ENCODE data around the gene KIAA0232.
"Not testable (repeated sequence)": the region's sequence is repeated elsewhere in the genome, so short reads cannot be mapped to it uniquely, and the experiment has no call there.

Gene KIAA0232

GRCh38 chr4:6885953-6886557, 103.5 kb downstream of the KIAA0232 start:
- DNase-seq (ENCODE audit: low read depth in 2 of 2) = no peak

DNA sequence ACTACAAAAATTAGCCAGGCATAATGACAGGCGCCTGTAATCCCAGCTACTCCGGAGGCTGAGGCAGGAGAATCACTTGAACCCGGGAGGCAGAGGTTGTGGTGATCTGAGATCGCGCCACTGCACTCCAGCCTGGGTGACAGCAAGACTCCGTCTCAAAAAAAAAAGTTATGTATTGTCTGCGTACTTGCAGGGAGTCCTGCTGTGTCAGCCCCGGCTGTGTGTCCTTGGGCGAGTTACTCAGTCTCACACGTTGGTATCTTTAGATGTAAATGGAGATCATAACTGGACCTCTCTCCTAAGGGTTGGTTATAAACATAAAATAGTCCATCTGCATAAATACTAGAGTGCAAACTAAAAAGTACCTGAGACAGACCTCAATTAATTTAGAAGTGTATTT, 104.4 kb downstream of the KIAA0232 start:
- DNase-seq (ENCODE audit: low read depth in 2 of 2) = no peak

DNA sequence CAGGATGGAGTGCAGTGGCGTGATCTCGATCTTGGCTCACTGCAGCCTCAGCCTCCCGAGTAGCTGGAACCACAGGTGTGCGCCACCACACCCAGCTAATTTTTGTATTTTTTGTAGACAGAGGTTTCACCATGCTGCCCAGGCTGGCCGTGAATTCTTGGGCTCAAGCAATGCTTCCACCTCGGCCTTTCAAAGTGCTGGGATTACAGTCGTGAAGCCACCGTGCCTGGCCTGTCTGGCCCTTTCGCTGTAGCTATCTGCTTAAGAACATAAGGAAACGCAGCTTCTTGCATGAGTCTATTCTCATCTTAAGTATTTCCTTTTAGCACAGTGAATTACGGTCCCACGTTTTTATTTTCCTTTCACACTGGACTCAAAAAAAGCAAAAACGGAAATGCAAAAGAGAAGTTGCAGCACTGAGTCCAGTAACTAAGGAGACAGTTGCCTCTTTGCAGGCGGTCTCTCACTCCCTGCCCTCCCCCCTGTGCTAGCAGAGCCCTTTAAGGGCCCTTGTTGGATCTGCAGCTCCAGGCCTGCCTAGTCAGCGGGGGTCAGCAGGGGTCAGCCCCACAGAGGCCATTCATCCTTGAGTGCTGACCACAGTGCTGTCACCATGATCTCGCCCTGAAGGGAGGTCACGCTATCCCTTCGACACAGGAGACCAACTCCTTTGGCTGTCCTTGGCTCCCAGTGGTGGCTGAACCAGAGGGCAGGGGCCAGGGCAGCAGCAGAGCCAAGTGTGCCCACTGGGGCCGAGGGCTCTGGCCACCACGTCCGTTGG, 105.3 kb downstream of the KIAA0232 start:
- no peak for DNase-seq (ENCODE audit: low read depth in 2 of 2)

DNA sequence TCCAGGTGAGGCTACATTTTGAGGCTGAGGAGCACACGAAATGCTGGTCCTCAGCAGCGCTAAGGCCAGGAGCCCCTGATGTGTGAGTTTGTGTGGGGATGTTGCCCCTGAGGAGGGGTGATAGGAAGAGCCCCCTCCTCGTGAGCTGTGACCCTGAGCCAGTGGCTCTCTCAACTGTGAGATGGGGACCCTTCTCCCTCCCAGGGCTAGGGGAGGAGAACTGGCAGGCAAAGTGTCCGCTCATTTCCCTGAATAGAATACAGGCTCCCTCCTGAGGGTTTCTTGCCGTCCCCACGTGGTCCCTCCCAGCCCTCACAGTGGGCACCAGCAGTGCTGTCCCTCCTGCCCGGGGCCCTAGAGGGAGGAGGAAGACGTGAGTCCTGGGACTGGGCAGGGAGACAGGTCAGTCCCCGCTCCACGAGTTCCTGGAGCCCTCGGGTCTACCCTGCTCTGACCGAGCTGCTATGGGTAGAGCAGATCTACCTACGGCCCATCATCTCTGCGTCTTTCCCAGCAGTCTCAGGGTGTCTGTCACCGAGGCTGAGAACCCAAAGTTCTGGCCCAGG, 106.1 kb downstream of the KIAA0232 start:
- DNase-seq (ENCODE audit: low read depth in 2 of 2) = no peak

DNA sequence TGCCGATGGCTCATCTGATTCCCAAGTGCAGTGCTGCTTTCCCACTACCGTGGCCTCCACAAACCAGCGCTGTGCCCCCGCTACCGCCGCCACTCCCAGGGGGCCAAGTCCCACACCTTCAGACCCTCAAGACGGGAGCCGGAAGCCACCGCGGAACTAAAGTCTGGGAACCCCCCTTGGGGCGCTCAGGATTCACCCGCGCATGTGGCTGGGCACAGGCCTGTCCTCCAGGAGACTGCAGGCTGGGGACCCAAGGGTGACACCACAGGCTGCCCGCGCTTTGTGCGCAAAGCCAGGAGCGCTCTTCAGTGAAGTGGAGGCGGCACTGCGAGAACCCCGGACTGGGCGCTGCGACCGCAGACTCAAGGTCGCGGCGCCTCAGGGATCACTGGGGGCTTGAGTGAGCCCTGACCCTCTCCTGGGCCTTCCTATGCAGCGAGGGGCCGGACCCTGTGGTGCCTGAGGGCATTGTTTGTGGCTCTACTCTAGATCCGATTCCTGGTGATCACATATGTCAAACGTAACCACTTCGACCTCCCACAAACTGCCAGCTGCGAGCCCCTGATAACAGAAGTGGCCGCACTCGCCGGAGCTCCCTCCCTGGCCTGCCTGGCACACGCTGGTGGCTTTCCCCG, 106.7 kb downstream of the KIAA0232 start:
- DNase-seq (ENCODE audit: low read depth in 2 of 2) = no peak

GRCh38 chr4:6889736-6890324, 107.3 kb downstream of the KIAA0232 start:
- DNase-seq (ENCODE audit: low read depth in 2 of 2) = no peak

DNA sequence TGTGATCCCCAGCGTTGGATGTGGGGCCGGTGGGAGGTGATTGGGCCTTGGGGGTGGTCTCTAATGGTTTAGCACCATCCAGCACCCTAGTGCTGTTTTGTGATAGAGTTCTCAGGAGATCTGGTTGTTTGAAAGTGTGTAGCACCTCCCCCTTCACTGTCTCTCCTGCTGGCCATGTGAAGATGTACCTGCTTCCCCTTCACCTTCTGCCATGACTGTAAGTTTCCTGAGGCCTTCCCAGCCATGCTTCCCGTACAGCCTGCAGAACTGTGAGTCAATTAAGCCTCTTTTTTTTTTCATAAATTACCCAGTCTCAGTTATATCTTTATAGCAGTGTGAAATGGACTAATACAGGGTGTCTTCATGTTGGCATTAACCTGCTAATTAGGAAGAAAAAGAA, 107.8 kb downstream of the KIAA0232 start:
- DNase-seq (ENCODE audit: low read depth in 2 of 2) = no peak

GRCh38 chr4:6890971-6891370, 108.4 kb downstream of the KIAA0232 start:
- DNase-seq (ENCODE audit: low read depth in 2 of 2) = not testable (repeated sequence)

DNA sequence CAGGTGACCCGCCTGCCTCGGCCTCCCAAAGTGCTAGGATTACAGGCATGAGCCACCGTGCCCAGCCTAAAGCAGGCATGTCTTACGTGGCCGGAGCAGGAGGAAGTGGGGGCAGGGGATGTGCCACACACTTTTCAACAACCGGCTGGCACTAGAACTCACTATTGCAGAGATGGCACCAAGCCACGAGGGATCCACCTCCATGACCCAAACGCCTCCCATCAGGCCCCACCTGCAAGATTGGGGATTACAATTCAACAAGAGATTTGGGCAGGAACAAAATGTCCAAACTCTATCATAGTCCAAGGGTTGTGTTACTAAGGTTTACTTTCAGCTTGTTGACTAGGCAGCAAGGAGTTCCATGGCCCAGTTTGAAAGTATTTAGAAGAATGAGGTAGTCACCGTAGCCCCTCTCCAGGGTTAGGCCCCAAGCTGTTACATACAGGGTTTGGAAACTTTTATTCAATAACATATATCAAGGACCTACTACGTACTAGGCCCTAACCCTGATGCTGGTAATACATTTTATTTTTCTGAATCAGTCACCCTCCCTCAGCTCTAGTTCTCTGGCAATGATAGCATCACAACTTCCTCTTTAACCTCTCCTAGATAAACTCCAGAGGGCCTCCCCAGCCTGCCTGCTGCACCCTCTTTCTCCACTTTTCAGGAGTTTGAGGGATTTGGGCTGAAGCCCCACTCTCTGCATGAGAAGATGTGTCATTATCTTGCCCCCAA, 109.1 kb downstream of the KIAA0232 start:
- no peak for DNase-seq (ENCODE audit: low read depth in 2 of 2)

GRCh38 chr4:6892190-6892908, 109.8 kb downstream of the KIAA0232 start:
- no peak for DNase-seq (ENCODE audit: low read depth in 2 of 2)

GRCh38 chr4:6892909-6893202, 110.3 kb downstream of the KIAA0232 start:
- DNase-seq (ENCODE audit: low read depth in 2 of 2) = no peak

DNA sequence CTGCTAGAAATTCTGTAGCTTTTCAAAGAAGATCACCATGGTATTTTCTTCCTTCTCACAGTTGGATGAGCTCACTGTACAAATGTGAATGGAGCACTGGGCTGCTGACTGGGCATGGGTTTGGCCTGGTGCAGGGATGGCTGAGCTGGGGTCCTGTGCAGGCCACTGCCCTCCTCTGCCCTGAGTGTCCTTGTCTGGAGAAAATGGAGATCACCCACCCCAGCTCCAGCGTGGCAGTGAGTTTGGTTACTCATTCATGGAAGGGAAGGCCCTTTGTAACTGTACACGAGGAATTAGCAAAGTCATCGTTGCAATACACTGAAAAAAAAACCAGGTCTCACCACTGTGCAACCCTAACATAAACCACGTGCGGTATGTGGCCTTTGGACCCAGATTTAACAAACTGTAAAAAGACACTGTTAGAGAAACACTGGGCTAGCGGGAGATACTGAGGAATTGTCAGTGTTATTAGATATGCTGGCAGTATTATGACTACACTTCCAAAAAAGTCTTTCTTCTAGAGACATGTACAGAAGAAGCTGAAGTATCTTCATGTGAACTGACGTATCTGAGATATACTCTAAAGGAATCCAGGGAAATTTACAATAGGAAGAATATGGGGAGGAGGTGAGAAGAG, 111.0 kb downstream of the KIAA0232 start:
- no peak for DNase-seq (ENCODE audit: low read depth in 2 of 2)

- no peak for DNase-seq (ENCODE audit: low read depth in 2 of 2)
These were observed 111.6 kb downstream of the KIAA0232 start for GRCh38 chr4:6894086-6894478.

DNA sequence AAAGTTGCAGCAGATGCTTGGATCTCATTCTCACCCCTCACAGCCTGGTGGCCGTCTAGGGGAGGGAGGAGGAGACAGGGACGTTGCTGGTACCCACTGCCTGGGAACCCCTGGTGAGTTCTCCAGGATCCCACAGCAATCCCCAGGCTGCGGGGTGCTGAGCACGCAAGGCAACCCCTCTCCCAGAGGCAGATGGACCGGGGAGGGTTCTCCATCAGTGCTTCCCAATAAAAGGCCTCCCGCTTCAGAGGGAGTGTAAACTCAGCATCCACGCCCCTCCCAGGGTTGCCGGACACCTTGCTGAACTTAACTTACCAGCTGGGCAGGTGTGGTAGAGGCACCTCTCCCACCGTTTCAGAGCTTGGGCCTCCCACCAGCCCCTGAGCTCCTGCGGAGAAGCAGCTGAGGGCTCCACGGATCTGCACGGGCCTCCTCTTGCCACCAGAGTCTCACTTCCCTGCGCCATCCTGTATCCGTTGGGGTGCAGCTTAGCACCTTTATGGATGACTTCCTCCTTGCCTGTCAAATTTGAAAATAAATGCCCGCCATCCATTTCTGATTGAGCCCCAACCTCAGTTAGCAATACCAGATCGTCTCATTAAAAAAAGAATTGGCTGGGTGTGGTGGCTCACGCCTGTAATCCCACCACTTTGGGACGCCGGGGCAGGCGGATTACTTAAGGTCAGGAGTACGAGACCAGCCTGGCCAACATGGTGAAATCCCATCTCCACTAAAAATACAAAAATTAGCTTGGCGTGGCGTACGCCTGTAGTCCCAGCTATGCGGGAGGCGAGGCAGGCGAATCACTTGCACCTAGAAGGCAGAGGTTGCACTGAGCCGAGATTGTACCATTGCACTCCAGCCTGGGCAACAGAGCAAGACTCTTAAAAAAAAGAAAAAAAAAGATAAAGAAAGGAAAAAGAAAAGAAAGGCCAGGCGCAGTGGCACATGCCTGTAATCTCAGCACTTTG, 112.3 kb downstream of the KIAA0232 start:
- DNase-seq (ENCODE audit: low read depth in 2 of 2) = no peak

- no peak for DNase-seq (ENCODE audit: low read depth in 2 of 2)
These were observed 113.5 kb downstream of the KIAA0232 start for GRCh38 chr4:6896035-6896434.

DNA sequence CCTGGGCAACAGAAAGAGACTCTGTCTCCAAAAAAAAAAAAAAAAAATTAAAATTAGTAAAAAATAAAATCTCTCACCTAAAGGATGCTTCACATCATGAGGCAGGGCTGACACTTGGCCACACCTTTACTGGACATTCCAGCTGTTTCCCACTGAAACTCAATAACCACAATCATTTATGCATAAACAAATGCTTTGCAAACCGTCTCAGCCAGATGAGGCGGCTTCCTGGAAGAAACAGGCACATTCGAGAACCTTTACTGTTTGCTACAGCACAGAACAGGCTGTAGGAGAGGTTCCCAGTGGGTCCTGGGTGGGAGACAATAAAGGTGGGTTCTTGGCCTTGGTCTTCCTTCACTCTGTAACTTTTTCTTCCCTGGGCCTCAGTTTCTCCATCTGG, 116.2 kb downstream of the KIAA0232 start:
- DNase-seq (ENCODE audit: low read depth in 2 of 2) = no peak

GRCh38 chr4:6900181-6900812, 117.8 kb downstream of the KIAA0232 start:
- DNase-seq (ENCODE audit: low read depth in 2 of 2) = no peak

GRCh38 chr4:6900956-6901355, 118.4 kb downstream of the KIAA0232 start:
- DNase-seq (ENCODE audit: low read depth in 2 of 2) = no peak
